DND-41 (cell line): ENCODE results near the gene NFIB.

ENCODE experiments used
- ATAC-seq: fragments of 200-7000 bp; cut with Tn5 transposase; 3 replicates; pipeline ENCODE4 v1.9.1; 2021; ENCODE audit warnings: low read depth; ENCODE audit not compliant: insufficient read depth
- DNase-seq: peaks from one replicate; pipeline ENCODE4 v3.0.0-alpha.2; 2020
- H2AFZ ChIP-seq: 2 replicates; pipeline ENCODE4 v1.6.0; 2012; ENCODE audit warnings: low read depth, low read length
- H3K27ac ChIP-seq: 2 replicates; pipeline ENCODE4 v1.5.1; 2012; ENCODE audit warnings: low read length, inconsistent platforms
- H3K27me3 ChIP-seq: fragments of 200-600 bp; sonication (generic); 2 replicates; pipeline ENCODE4 v1.6.0; 2012; ENCODE audit warnings: low read length, mild to moderate bottlenecking, inconsistent platforms; ENCODE audit not compliant: insufficient read depth, poor library complexity
- H3K36me3 ChIP-seq: 2 replicates; pipeline ENCODE4 v1.5.1; 2012; ENCODE audit warnings: low read length, inconsistent platforms; ENCODE audit not compliant: insufficient read depth
- H3K4me1 ChIP-seq: 2 replicates; pipeline ENCODE4 v1.5.1; 2012; ENCODE audit warnings: mild to moderate bottlenecking, low read length; ENCODE audit not compliant: insufficient read depth
- H3K4me2 ChIP-seq: 2 replicates; pipeline ENCODE4 v1.6.0; 2012; ENCODE audit warnings: mild to moderate bottlenecking, moderate library complexity, low read length, inconsistent platforms; ENCODE audit not compliant: insufficient read depth
- H3K4me3 ChIP-seq, 2 experiments: fragments of 200-600 bp in 1 of 2; shearing (Covaris generic) in 1 of 2; 2 replicates each; pipeline ENCODE4 v1.5.1; 2012 to 2016; ENCODE audit warnings: inconsistent platforms in 2 of 2, low read length in 2 of 2, mild to moderate bottlenecking in 2 of 2, low read depth in 1 of 2, moderate library complexity in 1 of 2
- H3K79me2 ChIP-seq: 2 replicates; pipeline ENCODE4 v1.6.0; 2012; ENCODE audit warnings: low read length, inconsistent platforms; ENCODE audit not compliant: insufficient read depth
- H3K9ac ChIP-seq: 2 replicates; pipeline ENCODE4 v1.6.0; 2012; ENCODE audit warnings: low read depth, mild to moderate bottlenecking, inconsistent platforms, low read length, moderate library complexity
- H3K9me3 ChIP-seq: 2 replicates; pipeline ENCODE4 v1.5.1; 2012; ENCODE audit warnings: low read length, moderate library complexity, mild to moderate bottlenecking, inconsistent platforms; ENCODE audit not compliant: insufficient read depth, severe bottlenecking
- H4K20me1 ChIP-seq: 2 replicates; pipeline ENCODE4 v1.6.0; 2012; ENCODE audit warnings: low read length; ENCODE audit not compliant: insufficient read depth
- CTCF ChIP-seq: IDR thresholded peaks from 2 replicates; pipeline ENCODE4 v1.5.1; 2012; ENCODE audit warnings: borderline replicate concordance, low read length, moderate library complexity, mild to moderate bottlenecking; ENCODE audit not compliant: poor library complexity, severe bottlenecking; ENCODE audit errors: extremely low read depth
- EZH2 ChIP-seq: IDR thresholded peaks from 3 replicates; pipeline ENCODE4 v1.6.1; 2012; ENCODE audit warnings: borderline replicate concordance, low read depth, mild to moderate bottlenecking, moderate library complexity, low read length, inconsistent platforms; ENCODE audit not compliant: severe bottlenecking

Gene NFIB

GRCh38 chr9:14170973-14171596 is 142.9 kb downstream of the NFIB start:
- H2AFZ ChIP-seq: no peak overlapping the region
- H4K20me1 ChIP-seq: no peaks in the 10 kb centered on the region
- DNase-seq (no peak), ATAC-seq (no peak)
- H3K4me3 ChIP-seq: no peak overlapping the region
- H3K27me3 ChIP-seq: no peaks in the 10 kb centered on the region
- no peak overlapping the region for H3K9ac ChIP-seq
- H3K9me3 ChIP-seq: no peaks in the 10 kb centered on the region
- H3K36me3 ChIP-seq: no peaks in the 10 kb centered on the region
- TF ChIP-seq EZH2 (no peak), CTCF (no peak)
- no peaks in the 10 kb centered on the region for H3K4me1 ChIP-seq
- H3K27ac ChIP-seq: no peak overlapping the region
- H3K4me2 ChIP-seq: no peak overlapping the region
- no peaks in the 10 kb centered on the region for H3K79me2 ChIP-seq

- H4K20me1 ChIP-seq: no peaks in the 10 kb centered on the region
- ATAC-seq: no peak
- no peaks in the 10 kb centered on the region for H3K36me3 ChIP-seq
- H3K9ac ChIP-seq: no peak overlapping the region
- H3K9me3 ChIP-seq: no peaks in the 10 kb centered on the region
- no peak overlapping the region for H3K4me3 ChIP-seq
- H2AFZ ChIP-seq: no peak overlapping the region
- H3K27ac ChIP-seq: no peak overlapping the region
- TF ChIP-seq CTCF: no peak
- TF ChIP-seq EZH2: no peak
- H3K4me1 ChIP-seq: no peaks in the 10 kb centered on the region
- no peaks in the 10 kb centered on the region for H3K27me3 ChIP-seq
- H3K4me2 ChIP-seq: no peak overlapping the region
- DNase-seq: no peak
- H3K79me2 ChIP-seq: no peaks in the 10 kb centered on the region
These were observed 143.5 kb downstream of the NFIB start for GRCh38 chr9:14170392-14170931.

- Histone ChIP-seq H3K79me2 (no peaks in the 10 kb centered on the region), H2AFZ (no peak overlapping the region), H3K4me2 (no peak overlapping the region), H3K9ac (no peak overlapping the region), H3K4me1 (no peaks in the 10 kb centered on the region), H3K9me3 (no peaks in the 10 kb centered on the region), H3K27ac (no peak overlapping the region), H3K4me3 (no peak overlapping the region), H3K27me3 (no peaks in the 10 kb centered on the region), H3K36me3 (no peaks in the 10 kb centered on the region), H4K20me1 (no peaks in the 10 kb centered on the region)
- ATAC-seq (no peak), DNase-seq (no peak)
- no peak for TF ChIP-seq CTCF
- no peak for TF ChIP-seq EZH2
These were observed 145.6 kb downstream of the NFIB start for GRCh38 chr9:14168381-14168780.
